G401.6 (cell line): ENCODE data around the gene MSRB3.

ENCODE experiments used
- FAIRE-seq: peaks from 2 replicates; lab custom pipeline; 2012; peaks lifted over from hg19 to GRCh38; lab: Jason Lieb, UNC

Gene MSRB3

DNA sequence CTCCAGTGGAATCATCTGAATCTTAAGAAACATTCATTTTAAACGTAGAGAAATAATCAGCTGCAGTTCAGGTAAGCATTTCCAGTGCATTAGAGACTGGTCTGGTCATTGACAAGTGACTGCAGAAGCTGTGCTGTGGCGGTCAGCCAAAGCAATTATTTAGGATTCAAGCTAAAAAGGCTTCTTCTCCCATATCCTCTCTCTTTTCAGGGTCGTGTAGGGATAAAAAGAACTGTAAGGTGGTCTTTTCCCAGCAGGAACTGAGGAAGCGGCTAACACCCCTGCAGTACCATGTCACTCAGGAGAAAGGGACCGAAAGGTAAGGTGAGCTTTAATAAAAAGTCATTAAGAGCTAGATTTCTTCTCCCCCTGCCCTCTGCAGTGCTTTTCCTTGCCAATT, 48.1 kb downstream of the MSRB3 start:
- FAIRE-seq, result no peak

DNA sequence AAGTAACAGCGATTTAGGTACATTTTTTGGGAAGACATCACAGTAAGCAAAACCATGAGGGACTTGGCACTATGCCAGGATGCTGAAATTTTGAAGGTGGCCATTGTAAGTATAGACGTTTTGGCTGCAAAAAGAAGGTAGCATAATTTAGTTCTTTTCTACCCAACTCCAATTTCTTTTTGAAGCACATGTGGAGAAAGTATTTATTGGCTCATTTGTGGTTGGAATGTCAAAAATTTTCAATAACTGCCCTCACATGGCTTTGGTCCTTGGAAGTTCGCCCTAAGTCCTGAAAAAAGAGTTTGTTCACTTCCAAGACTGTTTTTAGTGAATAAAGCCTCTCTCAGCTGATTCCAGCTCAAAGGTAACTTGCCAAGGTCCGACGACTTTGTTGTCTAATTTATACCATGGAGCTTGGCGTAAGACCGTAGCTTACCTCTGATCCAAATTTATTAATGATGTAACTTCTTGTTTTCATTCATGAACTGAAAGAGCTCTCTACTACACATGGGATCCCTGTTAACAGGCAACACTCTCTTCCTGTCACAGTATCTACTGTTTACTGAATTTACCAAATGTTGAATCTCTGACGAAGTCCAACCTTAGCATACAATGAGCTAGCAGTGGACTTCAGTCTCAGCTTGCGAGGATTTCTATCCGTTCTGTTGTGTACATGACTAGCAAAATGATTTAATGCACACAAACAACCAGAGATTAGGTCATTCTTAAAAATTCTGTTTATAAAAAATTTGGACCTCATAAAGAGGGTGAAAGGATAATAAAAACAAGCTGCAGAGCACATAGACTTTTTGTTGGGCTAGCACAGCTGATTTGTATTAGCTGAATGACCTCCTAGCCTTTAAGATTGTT, 49.0 kb downstream of the MSRB3 start:
- FAIRE-seq, result peak; percentile 100

DNA sequence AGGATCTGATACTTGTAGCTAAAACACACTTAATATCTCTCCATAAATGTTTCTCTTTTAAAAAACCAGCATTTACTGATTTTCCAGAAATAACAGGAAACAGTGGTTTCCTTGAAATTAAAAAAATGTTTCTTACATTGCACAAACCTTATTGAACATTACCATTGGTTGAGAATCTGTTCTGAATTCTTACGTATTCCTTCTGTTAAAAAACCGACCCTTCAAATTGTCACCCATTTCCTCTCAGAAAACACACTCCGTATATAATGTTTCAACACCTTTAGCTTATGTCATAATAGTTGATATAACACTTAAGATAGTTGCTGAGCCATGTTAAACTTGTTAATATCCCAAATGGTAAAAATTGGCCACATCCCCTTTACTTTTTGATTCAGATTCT, 51.2 kb downstream of the MSRB3 start:
- FAIRE-seq, result no peak

DNA sequence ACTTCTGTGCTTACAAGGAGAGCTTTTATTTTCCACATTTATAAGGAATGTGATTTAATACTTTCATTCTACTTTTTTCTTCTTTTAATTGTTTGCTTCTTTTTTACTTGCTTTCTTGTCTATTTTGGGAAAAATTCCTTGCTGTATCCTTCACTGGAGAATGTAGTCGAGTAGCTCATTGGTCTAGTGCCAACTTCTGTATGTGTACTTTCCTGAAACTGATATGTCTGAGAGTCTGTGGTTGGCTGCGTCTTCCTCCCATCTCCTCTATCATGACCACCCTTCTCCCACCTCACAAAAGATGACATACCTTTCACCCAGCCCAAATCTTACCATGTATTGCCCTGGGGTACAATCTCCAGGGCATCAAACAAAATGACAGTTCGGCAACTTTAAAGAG, 51.8 kb downstream of the MSRB3 start:
- no peak for FAIRE-seq

DNA sequence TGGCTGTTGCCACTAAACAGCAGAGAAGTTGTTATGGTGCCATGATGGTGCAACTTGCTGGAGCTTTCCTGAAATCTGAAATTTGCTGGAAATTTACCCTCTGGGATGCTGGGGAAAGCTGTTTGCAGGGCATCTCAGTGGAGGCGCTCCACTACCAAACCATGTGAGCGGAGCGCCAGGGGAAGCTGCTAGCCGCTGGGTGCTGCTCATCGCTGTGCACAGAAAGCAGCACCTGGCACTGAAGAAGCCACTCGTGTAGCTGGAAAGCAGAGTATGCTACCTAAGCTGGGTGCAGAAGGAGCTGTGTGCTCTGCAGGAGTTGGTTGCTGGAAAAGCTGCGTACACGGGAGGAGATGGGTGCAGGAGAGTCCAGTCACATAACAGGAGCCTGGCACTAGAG, 53.0 kb downstream of the MSRB3 start:
- no peak for FAIRE-seq

DNA sequence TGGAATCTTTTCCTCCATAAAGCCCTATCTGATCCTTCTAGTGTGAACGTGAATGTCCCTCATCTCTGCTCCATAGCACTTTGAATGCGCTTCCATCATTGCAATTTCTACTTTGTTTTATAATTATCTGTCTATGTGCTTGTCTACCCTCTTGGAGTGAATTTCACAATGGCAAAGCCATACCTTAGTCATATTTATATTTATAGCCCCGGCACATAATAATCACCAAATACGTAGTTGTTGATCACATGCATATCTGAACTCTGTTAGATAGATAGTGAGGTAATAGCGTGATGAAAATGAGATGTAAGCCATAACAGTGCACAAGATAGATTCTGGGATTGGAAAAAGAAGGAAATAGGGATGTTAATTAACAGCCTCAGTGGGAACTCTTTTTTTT, 55.2 kb downstream of the MSRB3 start:
- FAIRE-seq, result no peak

DNA sequence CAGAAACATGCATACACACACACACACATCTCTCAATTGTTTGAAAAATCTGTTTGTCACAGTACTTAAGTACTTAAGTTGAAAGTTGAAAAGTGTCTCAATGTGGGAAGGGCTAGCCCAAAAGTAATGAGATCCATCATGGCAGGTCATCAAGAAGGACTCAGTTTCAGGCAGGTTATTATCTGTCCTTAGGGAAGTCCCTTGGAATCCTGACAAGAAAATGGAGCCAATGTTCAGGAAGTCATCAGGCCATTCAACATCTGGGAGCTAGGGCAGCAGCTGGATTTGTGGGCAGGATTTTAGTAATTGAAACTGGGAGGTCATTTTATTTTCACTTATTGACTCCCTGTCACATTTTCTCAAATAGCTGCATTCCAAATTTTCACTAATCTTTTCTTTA, 56.0 kb downstream of the MSRB3 start:
- FAIRE-seq, result no peak

DNA sequence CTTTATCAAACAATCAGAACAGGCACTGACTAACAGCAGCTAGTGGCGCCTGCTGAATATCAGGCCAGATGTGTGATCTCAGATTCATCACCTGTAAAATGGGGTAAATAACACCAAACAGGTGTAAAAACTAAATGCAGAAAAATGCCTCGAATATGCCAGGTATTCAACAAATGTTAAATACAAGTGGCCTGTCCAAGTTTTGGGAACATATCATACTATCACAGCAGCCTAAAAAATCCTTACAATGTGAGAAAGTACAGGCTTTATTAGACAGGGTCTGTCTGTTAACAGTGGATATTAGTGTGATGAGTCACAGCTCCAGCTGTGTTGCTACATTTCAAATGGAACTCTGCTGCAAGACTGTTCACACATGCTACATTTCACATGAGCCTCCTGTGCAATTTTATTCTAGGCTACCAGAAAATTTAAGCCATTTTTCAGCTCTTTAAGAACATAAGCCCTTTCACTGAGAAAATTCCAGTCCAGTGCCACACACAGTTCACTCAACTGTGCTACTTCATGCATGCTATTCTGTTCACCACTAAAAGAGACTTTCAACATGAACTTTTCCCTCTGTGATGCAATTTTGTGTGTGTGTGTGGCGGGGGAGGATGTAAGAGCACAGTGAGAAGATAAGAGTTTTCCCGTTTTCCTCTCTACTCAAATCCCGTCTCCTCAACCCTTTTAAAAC, 56.7 kb downstream of the MSRB3 start:
- peak; percentile 99 for FAIRE-seq

DNA sequence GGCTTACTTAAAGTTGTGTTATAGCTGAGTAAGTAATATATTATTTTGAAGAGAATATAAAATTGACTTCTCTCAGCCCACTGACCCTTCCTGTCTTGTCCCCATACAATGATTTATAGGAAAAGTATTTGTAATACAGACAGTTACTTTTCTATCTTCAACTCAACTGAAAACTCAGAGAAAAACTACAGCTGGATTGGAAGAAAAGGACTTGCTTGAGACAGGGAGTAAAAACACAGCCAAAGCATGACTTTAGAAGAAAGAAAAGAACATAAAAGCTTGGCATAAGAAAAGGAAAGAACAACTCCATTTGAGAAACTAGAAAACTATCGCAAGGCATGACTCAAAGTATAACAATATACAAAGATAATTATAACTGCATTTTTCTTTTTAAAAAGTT, 57.5 kb downstream of the MSRB3 start:
- no peak for FAIRE-seq

DNA sequence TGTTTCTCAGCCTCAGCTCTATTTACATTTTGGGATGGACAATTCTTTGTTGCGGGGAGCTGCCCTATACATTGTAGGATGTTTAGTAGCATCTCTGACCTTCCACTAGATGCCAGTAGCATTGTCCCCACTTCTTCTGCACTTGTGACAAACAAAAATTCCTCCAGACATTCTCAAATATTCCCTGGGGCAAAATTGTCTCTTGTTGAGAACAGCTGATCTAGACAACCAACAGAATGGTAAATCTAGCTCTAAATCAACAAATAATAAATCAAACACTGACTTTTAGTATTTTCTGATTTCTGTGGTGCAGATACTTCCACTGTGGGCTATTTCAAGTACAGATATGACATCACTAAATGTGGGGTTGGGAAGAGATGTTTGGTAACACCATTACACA, 60.7 kb downstream of the MSRB3 start:
- FAIRE-seq, result no peak

DNA sequence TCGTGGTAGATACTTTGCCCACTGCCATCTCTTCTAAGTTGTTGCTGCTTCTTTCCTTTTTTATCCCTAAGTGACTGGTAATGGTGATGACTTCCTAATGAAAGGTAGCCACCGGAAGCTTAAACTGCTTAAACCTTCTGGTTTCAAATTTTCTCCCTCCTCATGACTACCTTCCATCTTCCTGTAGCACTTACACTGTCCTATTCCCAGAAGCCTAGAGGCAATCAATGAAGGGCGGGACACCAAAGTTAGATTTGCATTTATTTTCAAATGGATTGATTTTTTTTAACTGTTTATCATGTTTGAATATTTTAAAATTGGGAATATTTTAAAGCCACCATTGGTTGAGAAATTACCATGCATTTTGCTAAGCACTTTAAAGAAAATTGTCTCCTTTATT, 64.7 kb downstream of the MSRB3 start:
- no peak for FAIRE-seq

DNA sequence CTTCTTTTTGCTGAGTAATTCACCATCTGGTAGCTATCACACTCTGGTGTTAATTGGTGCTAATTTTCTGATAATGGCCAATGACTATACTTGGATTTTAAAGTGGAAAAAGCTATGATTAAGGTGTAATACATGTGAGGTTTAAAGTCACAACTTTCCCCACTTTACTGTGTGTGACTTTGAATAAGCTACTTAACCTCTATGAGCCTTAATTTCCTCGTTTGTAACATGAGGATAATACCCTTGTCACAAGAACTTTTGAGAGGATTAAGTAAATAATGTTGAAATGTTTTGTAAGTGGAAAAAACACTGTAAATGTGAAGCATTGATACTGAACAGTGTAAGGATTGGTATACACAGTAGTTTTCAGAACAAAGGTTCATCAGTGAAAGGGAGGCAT, 65.3 kb downstream of the MSRB3 start:
- peak; percentile 98 for FAIRE-seq

DNA sequence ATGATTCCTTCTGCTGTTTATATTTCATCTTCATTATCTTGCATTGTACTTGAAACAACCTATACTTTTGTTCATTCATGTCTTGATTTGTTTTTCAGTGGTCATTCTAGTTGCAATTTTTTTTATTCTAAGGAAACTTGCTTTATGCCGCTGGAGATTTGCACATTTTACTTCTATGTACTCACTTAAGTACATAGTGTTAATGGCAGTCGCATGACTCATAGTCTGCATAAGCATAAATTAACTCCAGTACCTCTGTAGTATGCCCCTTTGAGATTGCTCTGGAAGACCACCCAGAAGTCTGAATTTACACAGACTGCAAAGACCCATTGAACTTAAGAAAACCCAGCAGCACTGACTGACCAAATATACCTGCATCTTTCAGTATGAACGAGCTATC, 77.0 kb downstream of the MSRB3 start:
- FAIRE-seq, result no peak

DNA sequence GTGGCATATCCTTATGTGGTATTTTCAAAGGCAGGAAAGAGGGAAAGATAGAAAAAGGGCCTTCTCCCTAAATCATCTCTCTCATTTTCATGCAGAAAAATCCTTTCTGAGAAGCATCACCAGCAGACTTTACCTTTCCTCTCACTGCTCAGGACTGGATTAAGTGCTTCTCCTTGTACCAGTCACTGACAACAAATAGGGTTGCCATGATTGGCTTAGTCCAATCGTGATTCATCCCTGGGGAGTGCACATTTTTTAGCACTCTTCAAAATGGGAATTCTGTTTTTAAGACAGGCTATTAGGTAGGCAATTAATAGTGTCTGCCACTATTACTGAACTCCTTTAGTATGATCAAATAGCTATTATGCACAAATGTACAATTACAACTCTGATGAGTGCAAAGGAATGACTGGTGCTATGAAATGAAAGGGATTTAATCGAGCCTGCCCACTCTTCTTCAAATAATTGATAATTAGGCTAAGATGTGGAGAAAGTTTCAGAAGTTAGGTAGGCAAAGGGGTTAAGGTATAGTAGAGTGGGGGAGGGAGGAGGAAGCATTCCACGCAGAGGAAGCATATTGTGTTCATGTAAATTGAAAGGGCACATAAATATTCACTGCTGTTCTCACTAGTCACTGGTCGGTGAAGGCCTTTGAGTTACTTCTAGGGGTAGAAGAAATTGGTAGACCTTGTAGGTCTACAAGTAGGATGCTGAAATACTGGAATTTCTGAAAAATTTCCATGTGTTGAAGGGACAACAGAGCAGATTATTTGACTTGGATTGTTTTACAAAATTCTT, 84.0 kb downstream of the MSRB3 start:
- no peak for FAIRE-seq

DNA sequence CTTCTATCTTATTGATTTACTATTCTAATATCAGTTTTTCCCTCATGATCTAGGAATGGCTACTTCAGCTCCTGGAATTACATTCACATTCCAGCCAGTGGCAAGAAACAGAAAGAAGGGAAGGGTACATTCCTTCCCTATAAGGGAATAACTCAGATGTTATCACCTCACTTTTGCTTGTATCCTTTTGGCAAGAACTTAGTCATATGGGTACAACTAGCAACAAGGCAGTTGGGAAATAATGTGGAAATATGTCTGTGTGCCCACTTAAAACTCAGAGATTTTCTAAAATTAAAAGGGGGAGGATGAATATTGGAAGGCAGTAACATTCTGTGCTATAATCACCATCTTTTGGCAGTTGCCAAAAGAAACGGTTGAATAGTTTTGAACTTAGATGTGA, 85.6 kb downstream of the MSRB3 start:
- no peak for FAIRE-seq

DNA sequence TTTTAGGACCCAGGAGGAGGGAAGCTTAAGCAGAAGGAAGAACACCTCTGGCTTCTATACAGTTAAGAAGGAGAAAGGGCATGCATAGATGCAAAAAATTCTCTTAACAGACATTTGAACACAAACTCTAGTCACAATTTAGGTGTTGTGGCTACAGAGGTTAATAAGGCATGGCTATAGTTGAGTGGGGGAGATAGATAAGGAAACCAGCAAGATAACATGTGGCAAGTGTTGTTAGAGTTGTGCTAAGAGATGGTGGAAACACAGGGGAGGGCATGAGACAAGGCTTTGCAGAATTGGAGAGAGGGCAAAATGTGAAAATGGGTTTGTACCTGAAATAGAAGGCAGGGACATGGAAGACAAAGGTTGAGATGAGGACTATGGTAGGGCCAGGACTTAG, 88.9 kb downstream of the MSRB3 start:
- no peak for FAIRE-seq

DNA sequence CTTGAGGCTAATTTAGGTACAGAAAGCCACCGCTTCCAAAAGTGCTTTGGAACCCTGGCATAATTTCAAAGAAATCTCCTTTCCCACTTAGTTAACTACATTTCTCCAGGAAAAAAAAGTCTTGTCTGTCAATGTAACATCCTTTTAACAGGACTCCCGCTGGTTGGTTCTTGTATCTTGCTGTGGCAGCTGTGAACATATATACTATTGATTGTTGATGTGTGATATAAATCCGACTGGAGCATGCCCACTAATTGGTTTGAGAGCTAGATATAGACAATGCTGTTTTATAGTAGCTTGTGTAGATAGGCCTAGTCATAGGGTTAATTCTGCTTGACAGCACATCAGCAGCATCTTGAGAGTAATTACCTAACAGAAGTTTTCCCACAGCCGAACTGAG, 89.6 kb downstream of the MSRB3 start:
- no peak for FAIRE-seq

DNA sequence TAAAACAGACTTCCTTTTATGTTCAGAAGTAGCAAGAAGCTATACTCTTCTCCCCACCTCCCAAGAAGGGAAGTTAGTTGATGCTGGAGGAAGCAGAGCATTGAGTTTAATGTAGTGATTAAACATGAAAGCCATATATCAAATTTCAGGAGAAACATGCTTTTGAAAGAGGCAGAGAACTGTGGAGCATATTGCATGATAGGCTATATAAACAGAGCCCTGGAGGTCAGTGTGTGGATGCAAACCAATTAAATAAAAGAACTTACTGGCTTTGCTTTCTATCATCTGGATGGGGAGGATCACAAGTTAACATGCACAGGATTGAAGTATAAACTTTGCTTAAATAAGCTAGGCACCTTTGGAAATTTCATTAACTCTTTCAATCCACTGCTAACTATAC, 94.1 kb downstream of the MSRB3 start:
- FAIRE-seq, result no peak

DNA sequence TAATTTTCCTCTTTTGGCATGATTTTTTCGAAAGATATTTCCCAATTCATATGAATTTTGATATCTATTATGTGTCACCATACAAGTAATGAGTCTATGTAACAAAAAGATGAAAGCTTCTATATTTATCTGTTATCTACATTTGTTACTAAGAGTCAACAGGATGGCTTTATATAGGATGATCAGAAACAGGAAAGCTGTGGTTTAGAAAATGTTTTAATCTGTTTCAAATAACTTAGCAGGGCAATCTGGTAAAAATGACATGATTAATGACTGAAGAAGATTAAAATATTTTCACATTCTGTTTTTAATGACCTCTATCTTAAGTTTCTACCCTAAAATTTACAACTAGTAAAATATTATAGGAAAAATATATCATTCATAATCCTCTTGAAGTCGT, 105.8 kb downstream of the MSRB3 start:
- no peak for FAIRE-seq

DNA sequence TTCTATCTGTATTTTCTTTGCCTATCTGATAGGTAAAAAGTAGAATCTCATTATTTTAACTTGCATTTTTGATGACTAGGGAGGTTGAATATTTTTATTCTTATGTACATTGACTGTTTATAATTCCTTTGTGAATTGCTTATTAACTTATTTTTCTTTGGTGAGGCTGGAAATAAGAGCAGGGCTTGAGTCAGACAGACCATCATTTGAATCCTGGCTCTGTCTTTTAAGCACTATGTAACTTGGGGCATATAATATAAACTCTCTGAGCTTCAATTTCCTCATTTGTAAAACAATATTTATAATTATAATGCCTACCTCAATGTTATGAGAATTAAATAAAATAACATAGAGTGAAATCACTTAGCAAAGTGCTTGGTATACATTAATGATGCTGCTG, 108.9 kb downstream of the MSRB3 start:
- FAIRE-seq, result no peak

DNA sequence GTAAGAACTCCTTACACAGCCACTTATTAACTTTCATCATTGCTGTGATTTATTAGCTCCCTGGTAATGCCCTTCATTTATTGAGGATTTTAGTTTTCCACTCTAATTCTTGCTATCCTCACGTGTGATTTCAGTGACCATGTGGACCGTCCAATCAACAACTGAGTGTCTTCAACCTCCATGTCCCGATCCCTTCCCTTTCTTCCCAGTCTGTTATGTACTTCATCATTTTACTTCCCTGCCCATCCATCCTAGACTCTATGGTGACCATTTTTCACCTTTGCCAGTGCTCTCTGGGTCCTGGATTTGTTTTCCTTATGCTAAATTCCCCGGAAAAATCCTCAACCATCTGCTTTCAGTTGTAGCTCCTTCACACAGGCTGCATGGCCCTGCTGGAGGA, 111.0 kb downstream of the MSRB3 start:
- FAIRE-seq, result no peak

DNA sequence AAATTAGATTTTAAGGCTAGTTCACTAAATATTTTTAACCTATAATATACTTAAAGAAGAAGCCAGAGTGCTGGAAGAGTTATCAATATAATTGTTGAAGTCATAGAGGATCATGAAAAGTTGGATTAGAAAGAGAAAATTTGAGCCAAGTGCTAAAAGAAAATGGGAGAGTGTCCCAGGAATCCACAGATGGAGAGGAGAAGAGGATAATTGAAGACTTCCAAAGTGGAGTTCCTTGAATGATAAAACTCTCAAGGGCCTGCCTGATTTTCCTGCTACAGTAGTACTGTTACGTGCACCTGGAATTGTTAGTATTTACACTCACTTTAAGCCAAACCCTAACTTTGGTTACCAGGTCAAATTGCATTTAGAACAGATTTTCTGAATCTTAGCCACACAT, 113.2 kb downstream of the MSRB3 start:
- peak; percentile 3 for FAIRE-seq

DNA sequence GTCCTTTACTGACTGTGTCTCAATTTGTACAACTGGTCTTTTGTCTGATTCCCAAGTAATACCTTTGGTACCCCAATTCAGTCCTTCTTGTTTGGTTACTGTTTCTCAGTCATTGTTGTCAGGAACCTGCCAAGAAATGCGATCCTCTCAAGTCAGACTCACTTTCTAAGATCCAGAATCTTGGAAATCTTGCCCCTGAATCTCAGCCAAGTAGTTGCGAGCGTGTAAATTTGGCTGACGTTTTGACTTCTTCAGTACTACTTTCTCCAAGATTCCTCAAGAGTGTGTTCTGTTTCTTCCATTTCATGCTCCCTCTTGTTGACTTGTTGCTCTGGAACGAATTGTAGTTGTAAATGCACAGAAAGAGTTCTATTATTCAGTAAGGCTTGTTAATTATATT, 114.0 kb downstream of the MSRB3 start:
- FAIRE-seq, result no peak
